ENCODE results near the gene PDCD7. TPM values are rescaled to one million over a fixed set of nuclear protein-coding genes. Genes with fewer than 3 reads are reported as not detected.

PDCD7 gene
- total and polyA plus RNA-seq, 2 of the 4 experiments (the other 2 are of a cell fraction) = 4.7 to 12.3 TPM

- 100% methylated on average over 3 of the region's 14 CpGs; no CpG with 5 or more reads in 1 of the 2 experiments for WGBS, 2 experiments (ENCODE audit: extremely low coverage in 2 of 2, insufficient read length in 1 of 2)
These were observed 39.2 kb downstream of the PDCD7 start for GRCh38 chr15:65094294-65094995.

More at GRCh38 chr15:65094294-65094995, 39.2 kb downstream of the PDCD7 start:
- Histone ChIP-seq H2BK5ac (ENCODE audit: low read depth, low read length, poor library complexity, severe bottlenecking) (no peak overlapping the region), H4K5ac (ENCODE audit: low read depth, low read length) (no peak overlapping the region), H3K4me2 (ENCODE audit: low read depth, low read length) (no peak overlapping the region), H3K27me3 (ENCODE audit: control insufficient read depth, insufficient read depth, low read length) (no peaks in the 10 kb centered on the region), H2BK20ac (ENCODE audit: low read depth, low read length) (no peak overlapping the region), H3K18ac (ENCODE audit: low read depth, low read length) (no peak overlapping the region), H3K14ac (replicated peaks; ENCODE audit: low read depth, low read length) (no peak overlapping the region), H3K36me3 (ENCODE audit: control insufficient read depth, insufficient read depth, low read length) (peaks cover 19% of the 10 kb centered on the region), H3K79me1 (ENCODE audit: low read depth in 1 of 2, low read length in 2 of 2) (no peaks in the 10 kb centered on the region), H2AK5ac (ENCODE audit: low read depth, low read length) (no peak overlapping the region), H3K4me3 (ENCODE audit: insufficient read depth, low read depth, low read length) (no peak overlapping the region), H2BK15ac (ENCODE audit: low read depth, low read length) (no peak overlapping the region), H3K9ac (ENCODE audit: low read depth, low read length) (no peak overlapping the region), H2BK120ac (ENCODE audit: low read depth, low read length) (no peak overlapping the region), H2AFZ (replicated peaks; ENCODE audit: low read length, poor library complexity) (no peak overlapping the region), H2AK9ac (replicated peaks; ENCODE audit: low read depth, low read length, poor library complexity) (no peak overlapping the region), H3K23ac (ENCODE audit: low read depth, low read length) (no peak overlapping the region), H4K20me1 (ENCODE audit: insufficient read depth, low read length) (no peaks in the 10 kb centered on the region; the same call in 1 of the 2 replicates), H3K9me3 (ENCODE audit: control insufficient read depth, insufficient read depth, low read length) (no peaks in the 10 kb centered on the region), H3K4me1 (ENCODE audit: control insufficient read depth, insufficient read depth, low read length) (peaks cover 12% of the 10 kb centered on the region), H3K56ac (ENCODE audit: extremely low read depth, insufficient read depth, low read length) (no peak overlapping the region), H4K8ac (ENCODE audit: low read depth in 2 of 2, low read length in 2 of 2) (no peak overlapping the region), H3K4ac (ENCODE audit: low read depth, low read length) (no peak overlapping the region), H3K9me1 (ENCODE audit: insufficient read depth, low read length) (no peaks in the 10 kb centered on the region), H3K27ac (ENCODE audit: insufficient read depth, low read length) (no peak overlapping the region), H4K91ac (ENCODE audit: insufficient read depth, low read depth, low read length) (no peak overlapping the region)
- no peak for ATAC-seq (ENCODE audit: low read depth)
- ChIA-PET POLR2A (ENCODE audit: unreplicated experiment) (no interaction called here), CTCF (interaction anchor here (0.7 kb wide), 1 partner anchor 74 kb away, joined by 3 read pairs; no protein-coding TSS in a partner anchor)
- dilution Hi-C loops (cut with HindIII; ENCODE audit: low sequenced_read_pairs, unreplicated experiment) (no loop called here), intact Hi-C loops (cut with micrococcal nuclease) (no loop called here), in situ Hi-C loops (cut with MboI; ENCODE audit: low sequenced_read_pairs) (no loop called here)
- TF ChIP-seq RCOR1 (IDR thresholded peaks at IDR 0.05; ENCODE audit: insufficient replicate concordance, low read length) (no peak), MAFK (IDR thresholded peaks at IDR 0.05; ENCODE audit: low read depth, low read length) (no peak), USF2 (IDR thresholded peaks at IDR 0.05; ENCODE audit: low read depth, low read length) (no peak), CEBPB (IDR thresholded peaks at IDR 0.05; ENCODE audit: low read depth, low read length) (no peak), RFX5 (IDR thresholded peaks at IDR 0.05; ENCODE audit: low read depth, low read length) (no peak), POLR2A (IDR thresholded peaks at IDR 0.05; ENCODE audit: low read depth, low read length) (no peak), NFE2L2 (IDR thresholded peaks at IDR 0.05; ENCODE audit: low read depth, low read length) (no peak), BHLHE40 (IDR thresholded peaks at IDR 0.05; ENCODE audit: low read depth, low read length) (no peak), CHD1 (IDR thresholded peaks at IDR 0.05; ENCODE audit: low read depth, low read length) (no peak), RAD21 (IDR thresholded peaks at IDR 0.05; ENCODE audit: low read length) (no peak), MXI1 (IDR thresholded peaks at IDR 0.05; ENCODE audit: borderline replicate concordance, low read depth, low read length) (no peak), SMC3 (IDR thresholded peaks at IDR 0.05; ENCODE audit: low read depth, low read length) (no peak), FOS (IDR thresholded peaks at IDR 0.05; ENCODE audit: low read depth, low read length) (no peak), CTCF (conservative IDR thresholded peaks at IDR 0.05; ENCODE audit: low read depth, low read length) (no peak)
- no peak for DNase-seq
- no TSS peak for BruUV-seq (replicated peaks)
